LHCN-M2 (cell line): ENCODE measurements around the gene DMAC2L. TPM values are rescaled to one million over a fixed set of nuclear protein-coding genes. Genes with fewer than 3 reads are reported as not detected.
A peak's percentile ranks its signal among the peaks of the same experiment; 100 is the strongest.
"Not testable (repeated sequence)": the region's sequence is repeated elsewhere in the genome, so short reads cannot be mapped to it uniquely, and the experiment has no call there.

Experiments used
- DNase-seq: peaks from one replicate; pipeline ENCODE4 v3.0.0-alpha.2; 2012; ENCODE audit warnings: low read depth
- polyA plus RNA-seq: library from polyadenylated mRNA; unstranded; fragments of >200 nt; gene quantifications from one replicate; pipeline ENCODE4 v1.2.1, GENCODE V29; 2012; ENCODE audit warnings: missing spikeins
- total RNA-seq: library from RNA; depleted of rRNA; stranded (reverse); fragments of >200 nt; gene quantifications from 2 replicates; pipeline ENCODE4 v1.2.3, GENCODE V29; 2014; rRNA removed

The DMAC2L gene
- 5.0 and 5.8 TPM in 2 replicates for total RNA-seq
- polyA plus RNA-seq = 8.1 TPM

- DNase-seq = peak; percentile 93
Observed at GRCh38 chr14:50311972-50312733, at the start of gene DMAC2L, which contains the start of gene L2HGDH. TSS of gene DMAC2L (plus strand) at chr14:50312324. CDS start at chr14:50321488, 9,164 bp downstream. TSS of gene L2HGDH (minus strand) at chr14:50312229. CDS start at chr14:50312150, 79 bp downstream.

DNA sequence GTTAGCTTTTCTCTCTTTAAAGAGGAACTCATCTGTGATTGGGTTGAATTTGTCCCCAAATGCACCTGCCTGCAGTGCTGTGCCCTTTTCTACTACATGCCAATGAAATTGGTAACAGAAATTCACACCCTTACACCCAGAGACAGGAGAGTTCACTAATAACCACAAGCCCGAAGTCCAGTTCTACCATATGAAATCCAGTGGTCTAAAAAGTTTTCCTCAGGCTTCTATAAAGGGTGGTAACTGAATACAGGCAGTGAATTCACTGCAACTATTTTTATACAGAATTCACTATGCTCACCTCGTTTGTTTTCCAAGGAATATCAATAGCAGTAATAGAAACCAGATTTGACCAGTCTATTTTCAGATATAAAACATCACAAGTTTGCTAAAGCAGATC is 49.3 kb upstream of the DMAC2L start:
- DNase-seq = no peak

- DNase-seq = peak; percentile 9
Observed at GRCh38 chr14:50263321-50263720, 48.8 kb upstream of the DMAC2L start.

DNA sequence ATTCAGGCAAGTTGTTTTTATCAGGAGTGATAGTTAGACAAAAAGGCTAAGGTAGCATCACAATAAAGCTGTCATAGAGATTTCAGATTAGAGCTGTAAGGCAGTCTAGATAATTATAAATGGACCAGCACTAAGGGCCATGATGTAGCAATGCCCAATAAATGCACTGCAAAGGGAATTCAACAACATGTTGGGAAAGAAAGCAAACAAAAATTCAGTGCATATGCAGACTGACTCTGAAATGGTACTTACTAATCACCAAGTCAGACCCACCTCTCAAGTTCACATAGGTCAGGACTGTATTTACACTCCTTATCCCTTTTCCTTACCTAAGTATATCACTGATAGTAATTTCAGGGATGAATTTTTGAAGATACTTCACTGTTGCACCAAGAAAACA is 47.1 kb upstream of the DMAC2L start:
- no peak for DNase-seq

DNA sequence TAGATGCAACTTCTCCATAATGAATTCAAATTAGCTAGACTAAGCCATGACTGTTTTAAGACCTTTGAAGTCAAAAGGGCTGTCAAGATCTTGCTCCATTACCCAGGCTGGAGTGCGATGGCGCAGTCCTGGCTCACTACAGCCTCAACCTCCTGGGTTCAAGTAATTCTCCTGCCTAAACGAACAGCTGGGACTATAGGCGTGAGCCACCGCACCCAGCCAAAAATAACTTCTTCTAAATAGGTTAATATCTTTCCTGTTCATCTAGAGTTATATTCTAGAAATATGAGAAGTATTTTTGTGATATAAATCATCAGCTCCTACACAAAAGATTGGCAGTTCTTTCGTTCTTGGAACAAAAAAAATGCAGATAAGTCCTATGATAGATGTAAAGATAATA is 41.2 kb upstream of the DMAC2L start:
- DNase-seq = no peak

DNA sequence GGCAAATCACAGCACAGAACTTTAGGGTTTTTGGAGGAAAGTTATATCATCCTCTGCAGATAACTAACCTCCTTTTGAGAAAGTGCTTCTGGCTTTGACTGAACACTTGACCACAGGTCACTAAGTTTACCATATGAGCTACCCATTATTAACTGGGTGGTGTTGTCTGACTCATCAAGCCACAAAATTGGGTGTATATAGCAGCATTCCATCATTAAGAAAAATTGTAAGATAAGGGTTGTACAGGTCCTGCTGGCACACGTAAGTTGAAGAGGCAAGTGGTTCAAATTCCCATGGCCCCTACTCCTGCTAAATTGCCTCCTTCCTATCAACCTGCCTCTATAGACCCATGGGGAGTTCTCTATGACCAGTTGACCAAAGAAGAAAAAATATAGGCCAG is 39.6 kb upstream of the DMAC2L start:
- peak; percentile 11 for DNase-seq

DNA sequence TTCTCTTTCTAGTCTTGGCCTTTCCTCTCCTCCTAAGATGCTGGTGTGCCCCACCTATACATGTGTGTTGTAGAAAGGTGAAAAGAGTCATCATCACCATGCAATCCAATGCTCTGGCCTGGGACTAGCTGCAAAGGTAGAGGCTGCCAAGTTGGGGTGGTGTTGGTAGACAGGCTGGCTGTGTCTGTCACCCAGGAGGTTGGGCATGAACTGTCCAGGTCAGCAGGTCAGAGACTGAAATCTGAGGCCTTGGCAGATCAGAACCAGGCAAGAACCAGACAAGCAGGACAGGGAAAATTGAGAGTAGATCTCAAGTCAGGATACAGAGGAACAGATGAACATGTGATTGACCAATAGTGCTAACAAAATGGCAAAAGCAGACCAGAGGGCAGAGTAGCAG is 26.3 kb upstream of the DMAC2L start:
- no peak for DNase-seq

GRCh38 chr14:50288146-50288545 is 24.0 kb upstream of the DMAC2L start:
- DNase-seq = no peak

DNA sequence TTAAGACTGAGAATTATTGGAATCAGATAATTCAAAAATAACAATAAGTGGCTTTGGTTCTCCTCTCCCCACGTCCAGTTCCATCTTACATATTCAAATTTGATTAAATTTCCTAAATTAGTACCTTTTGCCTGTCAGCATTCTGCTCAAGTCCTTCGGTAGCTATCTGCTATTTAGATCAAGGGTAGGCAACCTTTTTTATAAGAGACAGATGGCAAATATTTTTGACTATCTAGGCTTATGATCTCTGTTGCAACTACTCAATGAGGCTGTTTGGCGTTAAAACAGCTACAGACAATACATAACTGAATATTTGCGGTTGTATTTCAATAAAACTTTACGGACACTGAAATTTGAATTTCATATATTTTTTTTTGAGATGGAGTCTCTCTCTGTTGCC is 21.8 kb upstream of the DMAC2L start:
- no peak for DNase-seq

DNA sequence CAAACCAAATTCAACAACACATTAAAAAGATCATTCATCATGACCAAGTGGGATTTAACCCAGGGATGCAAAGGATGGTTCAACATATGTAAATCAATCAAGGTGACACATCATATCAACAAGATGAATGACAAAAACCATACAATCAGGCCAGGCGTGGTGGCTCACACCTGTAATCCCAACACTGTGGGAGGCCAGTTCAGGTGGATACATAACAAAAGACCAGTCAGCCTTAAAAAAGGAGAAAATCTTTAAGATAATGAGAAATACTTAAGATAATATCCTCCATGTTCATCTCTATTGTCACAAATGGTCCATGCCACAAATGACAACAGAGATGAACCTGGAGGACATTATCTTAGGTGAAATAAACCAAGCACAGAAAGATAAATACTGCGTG is 12.5 kb upstream of the DMAC2L start:
- no peak for DNase-seq

- DNase-seq = no peak
Observed at GRCh38 chr14:50301914-50302313, 10.2 kb upstream of the DMAC2L start.

DNA sequence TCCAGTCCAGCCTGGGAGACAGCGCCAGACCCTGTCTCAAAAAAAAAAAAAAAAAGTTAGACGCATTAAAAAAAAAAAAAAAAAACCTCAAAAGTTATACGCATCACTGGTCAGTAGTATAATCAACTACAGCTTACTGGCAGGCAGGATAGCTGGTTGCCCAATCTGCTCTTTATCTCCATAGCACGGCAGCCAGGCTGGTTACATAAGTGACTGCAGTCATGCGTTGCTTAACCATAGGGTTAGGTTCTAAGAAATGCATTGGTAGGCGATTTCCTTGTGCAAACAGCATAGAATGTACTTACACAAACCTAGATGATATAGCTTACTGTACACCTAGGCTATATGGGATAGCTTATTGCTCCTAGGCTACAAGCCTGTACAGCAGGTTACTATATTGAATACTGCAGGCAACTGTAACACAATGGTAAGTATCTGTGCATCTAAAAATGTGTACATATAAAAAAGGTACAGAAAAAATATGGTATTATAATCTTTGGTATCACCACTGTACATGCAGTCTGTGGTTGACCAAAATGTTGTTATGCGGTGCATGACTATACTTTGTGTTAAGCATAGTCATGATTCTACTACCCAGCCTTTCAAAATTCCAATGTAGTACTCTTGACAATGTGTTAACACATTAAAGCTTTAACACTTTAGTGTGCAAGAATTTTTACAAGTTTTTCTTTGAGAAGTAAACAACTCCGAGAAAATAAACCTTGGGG is 8.2 kb upstream of the DMAC2L start:
- DNase-seq = no peak

GRCh38 chr14:50308363-50308915 is 3.7 kb upstream of the DMAC2L start:
- no peak for DNase-seq

GRCh38 chr14:50310445-50310844 is 1.7 kb upstream of the DMAC2L start:
- DNase-seq = no peak

GRCh38 chr14:50311337-50311971 is 670 bp upstream of the DMAC2L start:
- no peak for DNase-seq

DNA sequence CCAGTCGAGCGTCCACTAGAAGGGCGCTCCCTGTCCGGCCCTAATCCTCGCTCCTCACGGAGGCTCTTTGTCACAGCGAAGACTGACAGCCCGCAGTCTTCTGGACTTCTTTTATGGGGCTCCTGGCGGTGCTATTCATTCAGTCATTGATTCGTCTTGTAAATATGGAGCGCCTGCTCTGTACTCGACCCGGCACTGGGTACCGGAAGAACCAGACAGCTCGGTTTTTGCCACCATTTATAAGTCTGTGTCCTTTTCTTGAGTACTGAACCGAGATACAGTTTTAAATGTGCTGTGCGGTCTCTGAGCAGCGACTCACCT is 570 bp downstream of the DMAC2L start:
- no peak for DNase-seq

GRCh38 chr14:50314098-50314497 is 2.0 kb downstream of the DMAC2L start:
- DNase-seq = not testable (repeated sequence)

DNA sequence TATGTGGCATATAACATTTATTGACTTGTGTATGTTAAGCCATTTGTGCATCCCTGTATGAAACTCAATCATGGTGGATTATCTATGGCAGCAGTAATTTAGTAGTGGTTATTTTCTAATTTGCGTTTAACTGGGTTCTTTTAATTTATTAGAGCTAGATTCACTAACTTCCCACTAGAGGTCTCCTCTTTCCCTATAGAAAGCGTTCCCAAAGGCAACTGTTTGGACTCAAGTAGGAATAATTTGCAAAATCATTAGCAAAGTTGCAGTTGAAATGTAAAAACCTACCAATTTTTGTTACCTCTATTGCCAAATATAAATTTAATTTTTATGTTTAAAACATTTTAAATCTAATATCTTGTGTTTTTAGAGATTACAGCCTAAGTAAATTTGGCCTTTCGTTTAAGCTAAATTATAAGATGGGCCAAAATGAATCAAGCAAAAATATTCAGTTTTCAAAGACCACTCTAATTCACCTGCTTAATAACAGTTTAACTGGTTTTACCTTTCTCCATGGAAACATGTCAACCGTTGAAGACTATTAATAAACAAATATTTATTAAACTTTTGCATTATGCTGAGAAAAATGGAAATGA is 6.0 kb downstream of the DMAC2L start:
- peak; percentile 43 for DNase-seq

- peak; percentile 33 for DNase-seq
Observed at GRCh38 chr14:50319293-50319692, 7.2 kb downstream of the DMAC2L start.

DNA sequence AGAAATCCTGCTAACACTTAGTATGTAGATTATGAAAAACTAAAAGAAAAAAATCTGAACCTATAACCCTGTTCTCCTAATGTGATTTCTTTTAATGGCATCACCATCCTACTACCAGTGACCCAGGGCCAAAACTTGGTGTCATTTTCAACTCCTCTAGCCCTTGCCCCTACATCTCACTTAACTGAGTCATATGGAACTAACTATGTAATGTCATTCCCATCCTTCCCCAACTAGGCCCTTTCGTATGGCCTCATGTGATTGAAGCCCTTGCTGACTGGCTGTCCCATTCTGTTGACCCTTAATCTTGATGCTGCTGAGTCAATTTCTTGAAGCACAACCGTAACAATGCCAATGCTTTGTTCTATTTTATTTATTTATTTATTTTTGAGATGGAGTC is 7.6 kb downstream of the DMAC2L start:
- DNase-seq = peak; percentile 9

DNA sequence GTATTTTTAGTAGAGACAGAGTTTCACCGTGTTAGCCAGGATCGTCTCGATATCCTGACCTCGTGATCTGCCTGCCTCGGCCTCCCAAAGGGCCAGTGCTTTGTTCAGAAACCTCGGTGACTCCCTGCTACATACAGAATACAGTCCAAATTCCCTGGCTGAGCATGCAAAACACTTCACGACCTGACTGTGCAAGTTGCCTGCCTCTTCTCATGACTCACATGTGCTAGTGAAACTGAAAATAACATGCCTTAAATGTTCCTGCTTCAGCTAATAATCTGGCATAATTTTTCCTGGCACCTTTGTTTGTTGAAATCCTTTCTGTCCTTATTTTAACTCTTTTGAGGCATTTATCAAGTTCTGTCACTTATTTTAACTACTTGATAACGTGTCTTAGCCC is 8.2 kb downstream of the DMAC2L start:
- peak; percentile 64 for DNase-seq
